AG04449 (cell line): Measurements from ENCODE around the gene MZB1.
A peak's percentile ranks its signal among the peaks of the same experiment; 100 is the strongest.

Experiments
- CTCF ChIA-PET: fragments of 350-600 bp; formaldehyde crosslinking; extraction: SDS; loops from one replicate; lab custom pipeline; 2021; ENCODE audit warnings: antibody characterized with exemption; lab: Yijun Ruan, JAX
- POLR2A ChIA-PET: fragments of 400-600, 350-600 bp; formaldehyde crosslinking; extraction: SDS; loops from one replicate; lab custom pipeline; 2020; ENCODE audit warnings: antibody characterized with exemption, inconsistent platforms; lab: Yijun Ruan, JAX
- DNase-seq: peaks from one replicate; pipeline ENCODE4 v3.0.0-alpha.2; 2010; ENCODE audit warnings: low read depth, low spot score
- H3K4me3 ChIP-seq: 2 replicates; pipeline ENCODE4 v1.5.1; 2011; ENCODE audit warnings: low read depth, mild to moderate bottlenecking, control low read depth, low read length
- TF ChIP-seq, protein P1 (sequence below): IDR thresholded peaks from one replicate; pipeline ENCODE4 v1.5.1; 2011; ENCODE audit warnings: mild to moderate bottlenecking, moderate library complexity, low read length, control low read depth, inconsistent platforms; ENCODE audit not compliant: insufficient read depth; ENCODE audit errors: missing control alignments

Gene MZB1, protein sequence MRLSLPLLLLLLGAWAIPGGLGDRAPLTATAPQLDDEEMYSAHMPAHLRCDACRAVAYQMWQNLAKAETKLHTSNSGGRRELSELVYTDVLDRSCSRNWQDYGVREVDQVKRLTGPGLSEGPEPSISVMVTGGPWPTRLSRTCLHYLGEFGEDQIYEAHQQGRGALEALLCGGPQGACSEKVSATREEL

DNA sequence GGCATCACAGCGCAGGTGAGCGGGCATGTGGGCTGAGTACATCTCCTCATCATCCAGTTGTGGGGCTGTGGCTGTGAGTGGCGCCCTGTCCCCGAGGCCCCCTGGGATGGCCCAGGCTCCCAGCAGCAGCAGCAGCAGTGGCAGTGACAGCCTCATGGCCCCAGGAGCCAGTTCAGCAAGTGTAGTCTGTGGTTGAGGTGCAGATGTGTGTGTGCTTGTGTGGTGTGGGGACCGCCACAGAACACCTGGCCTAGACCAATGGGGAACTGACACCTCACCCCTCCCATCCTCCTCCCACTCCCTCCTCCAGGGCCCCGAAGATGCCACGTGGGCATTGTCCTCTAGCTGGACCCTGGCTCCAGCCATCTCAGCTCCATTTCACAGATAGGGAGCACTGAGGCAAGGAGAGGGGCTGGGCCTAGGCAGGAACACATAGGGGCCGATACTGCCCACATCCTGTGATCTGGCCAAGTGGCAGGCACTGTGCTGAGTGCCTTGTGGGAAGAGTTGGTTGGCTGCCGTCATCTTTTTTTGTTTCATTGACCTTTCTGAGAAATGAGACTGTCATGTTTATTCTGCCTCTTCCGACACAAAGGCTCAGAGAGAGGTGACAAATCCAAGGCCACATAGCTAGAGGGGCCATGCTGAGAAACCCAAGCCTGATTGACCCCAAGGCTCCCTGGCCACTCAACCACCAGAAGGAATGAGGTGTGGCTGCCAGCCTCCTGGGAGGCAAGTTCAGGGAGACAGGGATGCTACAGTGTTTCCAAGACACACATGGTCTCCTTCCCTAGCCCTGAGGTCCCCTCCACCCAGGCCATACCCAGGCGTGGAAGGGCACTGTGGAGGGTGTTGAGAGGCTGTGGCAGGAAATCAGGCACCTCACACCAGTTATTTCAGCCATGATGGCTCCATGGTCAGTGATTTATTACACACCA, at the start of gene MZB1:
Gene MZB1 (minus strand): TSS at position 213 of the 938 bp plus-strand sequence. CDS start 57 bp downstream, at position 156.
- DNase-seq = no peak
- POLR2A ChIA-PET = no interaction called here
- TF ChIP-seq, protein P1, sequence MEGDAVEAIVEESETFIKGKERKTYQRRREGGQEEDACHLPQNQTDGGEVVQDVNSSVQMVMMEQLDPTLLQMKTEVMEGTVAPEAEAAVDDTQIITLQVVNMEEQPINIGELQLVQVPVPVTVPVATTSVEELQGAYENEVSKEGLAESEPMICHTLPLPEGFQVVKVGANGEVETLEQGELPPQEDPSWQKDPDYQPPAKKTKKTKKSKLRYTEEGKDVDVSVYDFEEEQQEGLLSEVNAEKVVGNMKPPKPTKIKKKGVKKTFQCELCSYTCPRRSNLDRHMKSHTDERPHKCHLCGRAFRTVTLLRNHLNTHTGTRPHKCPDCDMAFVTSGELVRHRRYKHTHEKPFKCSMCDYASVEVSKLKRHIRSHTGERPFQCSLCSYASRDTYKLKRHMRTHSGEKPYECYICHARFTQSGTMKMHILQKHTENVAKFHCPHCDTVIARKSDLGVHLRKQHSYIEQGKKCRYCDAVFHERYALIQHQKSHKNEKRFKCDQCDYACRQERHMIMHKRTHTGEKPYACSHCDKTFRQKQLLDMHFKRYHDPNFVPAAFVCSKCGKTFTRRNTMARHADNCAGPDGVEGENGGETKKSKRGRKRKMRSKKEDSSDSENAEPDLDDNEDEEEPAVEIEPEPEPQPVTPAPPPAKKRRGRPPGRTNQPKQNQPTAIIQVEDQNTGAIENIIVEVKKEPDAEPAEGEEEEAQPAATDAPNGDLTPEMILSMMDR = no peak
- CTCF ChIA-PET = interaction anchor here (0.6 to 1.4 kb wide), 2 partner anchors 10 to 15 kb away, joined by 3 to 4 read pairs; no protein-coding TSS in a partner anchor
- no peak within 1 kb of the TSS for H3K4me3 ChIP-seq

GRCh38 chr5:139439013-139439903, 49.5 kb upstream of the MZB1 start, which contains the start of gene DNAJC18:
Gene DNAJC18 (minus strand): TSS chr5:139439525. CDS start chr5:139439445, 80 bp downstream.
- peak within 1 kb of the TSS; percentile 91 for H3K4me3 ChIP-seq
- ChIA-PET CTCF (interaction anchor here (0.9 to 8.4 kb wide), 4 partner anchors 12 to 75 kb away, joined by 3 to 87 read pairs (median 30); partner anchors contain the start of gene STING1), POLR2A (interaction anchor here (0.7 to 1.8 kb wide), 5 partner anchors 16 to 50 kb away, joined by 3 to 11 read pairs (median 5); partner anchors contain the start of gene STING1)
- DNase-seq = no peak
- TF ChIP-seq, protein P1 = no peak

GRCh38 chr5:139438707-139439012, 48.9 kb upstream of the MZB1 start:
- H3K4me3 ChIP-seq = peak overlapping the region; percentile 91
- DNase-seq = no peak
- ChIA-PET POLR2A (interaction anchor here (0.8 to 1.8 kb wide), 3 partner anchors 27 to 50 kb away, joined by 3 to 6 read pairs (median 5); no protein-coding TSS in a partner anchor), CTCF (interaction anchor here (1.9 to 8.4 kb wide), 3 partner anchors 17 to 76 kb away, joined by 5 to 87 read pairs (median 55); partner anchors contain the start of gene STING1)
- TF ChIP-seq, protein P1 = no peak

GRCh38 chr5:139435676-139436075, 46.0 kb upstream of the MZB1 start:
- TF ChIP-seq, protein P1 = no peak
- ChIA-PET POLR2A (no interaction called here), CTCF (interaction anchor here (1.2 to 8.4 kb wide), 4 partner anchors 10 to 93 kb away, joined by 4 to 87 read pairs (median 30); no protein-coding TSS in a partner anchor)
- no peak overlapping the region for H3K4me3 ChIP-seq
- no peak for DNase-seq

DNA sequence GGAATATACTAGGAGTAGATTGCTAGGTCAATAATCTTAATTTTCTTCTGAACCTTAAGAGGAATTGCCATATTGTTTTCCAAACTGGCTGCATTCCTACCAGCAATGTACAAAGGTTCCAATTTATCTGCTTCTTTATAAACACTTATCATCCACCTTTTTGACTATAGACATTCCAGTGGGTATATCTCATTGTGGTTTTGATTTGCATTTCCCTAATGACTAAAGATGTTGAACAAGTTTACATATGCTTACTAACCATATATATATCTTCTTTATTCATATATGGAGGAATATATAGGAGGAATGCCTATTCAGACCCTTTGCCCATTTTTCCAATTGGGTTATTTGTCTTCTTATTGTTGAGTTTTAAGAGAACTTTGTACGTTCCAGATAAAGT, 42.0 kb upstream of the MZB1 start:
- H3K4me3 ChIP-seq = no peak overlapping the region
- ChIA-PET POLR2A (no interaction called here), CTCF (interaction anchor here (1.5 to 8.4 kb wide), 4 partner anchors 10 to 83 kb away, joined by 5 to 87 read pairs (median 51); no protein-coding TSS in a partner anchor)
- TF ChIP-seq, protein P1 = no peak
- no peak for DNase-seq
